ENCODE results near the gene SPOCD1.
"Not testable (repeated sequence)": the region's sequence is repeated elsewhere in the genome, so short reads cannot be mapped to it uniquely, and the experiment has no call there.

SPOCD1 gene

GRCh38 chr1:31830065-31830464, 14.2 kb upstream of the SPOCD1 start:
- DNase-seq (ENCODE audit: low read depth in 3 of 3, low spot score in 1 of 3), result no peak

GRCh38 chr1:31828926-31829690, 13.3 kb upstream of the SPOCD1 start:
- no peak for DNase-seq (ENCODE audit: low read depth in 3 of 3, low spot score in 1 of 3)

- DNase-seq (ENCODE audit: low read depth in 3 of 3, low spot score in 1 of 3), result no peak
Observed at GRCh38 chr1:31828341-31828740, 12.5 kb upstream of the SPOCD1 start.

- DNase-seq (ENCODE audit: low read depth in 3 of 3, low spot score in 1 of 3), result no peak
Observed at GRCh38 chr1:31823780-31824179, 8.0 kb upstream of the SPOCD1 start.

GRCh38 chr1:31822766-31823165, 6.9 kb upstream of the SPOCD1 start:
- no peak for DNase-seq (ENCODE audit: low read depth in 3 of 3, low spot score in 1 of 3)

GRCh38 chr1:31820196-31820595, 4.4 kb upstream of the SPOCD1 start:
- not testable (repeated sequence) for DNase-seq (ENCODE audit: low read depth in 3 of 3, low spot score in 1 of 3)

GRCh38 chr1:31818206-31818605, 2.4 kb upstream of the SPOCD1 start:
- no peak for DNase-seq (ENCODE audit: low read depth in 3 of 3, low spot score in 1 of 3)

GRCh38 chr1:31816947-31817346, 1.1 kb upstream of the SPOCD1 start:
- not testable (repeated sequence) for DNase-seq (ENCODE audit: low read depth in 3 of 3, low spot score in 1 of 3)

GRCh38 chr1:31816501-31816900, 679 bp upstream of the SPOCD1 start:
- not testable (repeated sequence) for DNase-seq (ENCODE audit: low read depth in 3 of 3, low spot score in 1 of 3)

GRCh38 chr1:31815307-31815645, 546 bp downstream of the SPOCD1 start:
- DNase-seq (ENCODE audit: low read depth in 3 of 3, low spot score in 1 of 3), result no peak

GRCh38 chr1:31814631-31815306, 1.1 kb downstream of the SPOCD1 start:
- DNase-seq (ENCODE audit: low read depth in 3 of 3, low spot score in 1 of 3), result no peak

GRCh38 chr1:31814041-31814511, 1.7 kb downstream of the SPOCD1 start:
- no peak for DNase-seq (ENCODE audit: low read depth in 3 of 3, low spot score in 1 of 3)

- no peak for DNase-seq (ENCODE audit: low read depth in 3 of 3, low spot score in 1 of 3)
Observed at GRCh38 chr1:31812158-31812829, 3.5 kb downstream of the SPOCD1 start.

- no peak for DNase-seq (ENCODE audit: low read depth in 3 of 3, low spot score in 1 of 3)
Observed at GRCh38 chr1:31811605-31812004, 4.2 kb downstream of the SPOCD1 start.

- DNase-seq (ENCODE audit: low read depth in 3 of 3, low spot score in 1 of 3), result no peak
Observed at GRCh38 chr1:31809698-31810097, 6.1 kb downstream of the SPOCD1 start.

- DNase-seq (ENCODE audit: low read depth in 3 of 3, low spot score in 1 of 3), result no peak
Observed at GRCh38 chr1:31807273-31808048, 8.4 kb downstream of the SPOCD1 start.

- no peak for DNase-seq (ENCODE audit: low read depth in 3 of 3, low spot score in 1 of 3)
Observed at GRCh38 chr1:31805318-31805717, 10.5 kb downstream of the SPOCD1 start.

- DNase-seq (ENCODE audit: low read depth in 3 of 3, low spot score in 1 of 3), result no peak
Observed at GRCh38 chr1:31804098-31804497, 11.7 kb downstream of the SPOCD1 start.

GRCh38 chr1:31803610-31804009, 12.2 kb downstream of the SPOCD1 start:
- DNase-seq (ENCODE audit: low read depth in 3 of 3, low spot score in 1 of 3), result no peak

GRCh38 chr1:31802190-31803150, 13.4 kb downstream of the SPOCD1 start:
- no peak for DNase-seq (ENCODE audit: low read depth in 3 of 3, low spot score in 1 of 3)
